GM10847 (cell line): Measurements from ENCODE around the gene DSCAM.

Source experiments
- POLR2A ChIP-seq: IDR thresholded peaks from 2 replicates; pipeline ENCODE4 v1.6.1; 2011; ENCODE audit not compliant: insufficient read length; ENCODE audit errors: extremely low read depth

DSCAM gene

GRCh38 chr21:40210251-40210650 is 636.7 kb downstream of the DSCAM start:
- TF ChIP-seq POLR2A, result no peak

DNA sequence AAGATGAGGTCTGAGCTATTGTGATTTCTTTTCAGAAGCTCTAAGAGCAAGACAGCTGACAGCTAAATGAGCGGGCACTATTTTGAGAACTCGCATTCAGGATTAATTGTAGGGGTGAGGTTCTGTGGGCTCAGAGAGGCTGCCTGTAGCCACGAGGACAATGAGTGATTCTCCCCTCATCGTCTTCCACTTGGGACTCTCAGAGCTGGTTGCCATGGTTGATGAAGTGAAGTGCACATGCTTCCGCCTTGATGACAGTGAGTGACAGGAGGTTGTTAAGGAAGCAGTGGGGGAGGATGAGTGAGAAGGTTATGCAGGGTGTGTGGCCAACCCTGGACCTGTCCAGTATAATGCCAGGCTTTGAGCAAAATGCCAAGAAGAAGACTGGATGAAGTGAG is 638.0 kb downstream of the DSCAM start:
- TF ChIP-seq POLR2A, result no peak

DNA sequence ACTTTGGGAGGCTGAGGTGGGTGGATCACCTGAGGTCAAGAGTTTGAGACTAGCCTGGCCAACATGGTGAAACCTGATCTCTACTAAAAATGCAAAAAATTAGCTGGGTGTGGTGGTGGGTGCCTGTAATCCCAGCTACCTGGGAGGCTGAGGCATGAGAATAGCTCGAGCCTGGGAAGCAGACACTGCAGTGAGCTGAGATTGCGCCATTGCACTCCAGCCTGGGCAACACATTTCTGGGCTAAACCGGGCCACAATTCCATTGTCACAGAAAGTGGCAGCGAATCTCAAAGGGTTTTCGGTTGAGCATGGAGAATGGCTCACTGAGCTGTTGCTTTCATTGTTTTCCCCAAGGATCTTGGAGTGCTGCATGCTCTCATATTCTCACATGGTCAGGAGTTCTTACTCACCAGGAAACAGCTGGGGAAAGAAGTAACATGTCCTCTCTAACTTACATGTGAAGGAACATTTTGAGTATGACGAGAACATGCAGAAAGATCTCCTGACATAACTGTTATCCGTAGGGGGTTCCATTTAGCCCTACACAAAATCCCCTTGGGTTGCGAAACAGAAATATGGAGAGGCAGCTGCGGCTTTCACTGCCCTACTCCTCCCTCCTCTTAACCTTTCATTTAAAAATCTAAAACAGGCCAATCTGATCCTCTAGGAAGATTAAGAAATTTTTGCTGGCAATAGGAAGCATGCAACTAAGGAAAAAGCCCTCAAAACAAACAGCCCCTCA is 638.6 kb downstream of the DSCAM start:
- no peak for TF ChIP-seq POLR2A

DNA sequence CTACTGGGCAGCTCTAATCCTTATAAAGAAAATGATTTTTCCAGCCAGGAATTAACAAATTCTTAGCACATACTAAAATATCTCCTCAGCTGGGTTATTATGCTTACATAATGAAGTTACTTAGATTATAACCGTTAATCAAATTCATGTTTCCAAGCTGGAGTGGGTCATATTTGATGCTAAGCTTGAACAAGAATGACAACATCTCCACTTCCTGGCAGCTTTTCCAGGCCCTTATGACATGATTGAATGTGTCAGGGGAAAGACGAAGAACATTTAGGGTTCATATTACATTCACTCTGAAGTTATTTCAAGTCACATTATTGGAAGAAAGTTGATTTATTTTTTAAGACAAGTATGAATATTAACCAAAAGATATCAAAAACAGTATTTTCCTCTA is 646.0 kb downstream of the DSCAM start:
- no peak for TF ChIP-seq POLR2A

DNA sequence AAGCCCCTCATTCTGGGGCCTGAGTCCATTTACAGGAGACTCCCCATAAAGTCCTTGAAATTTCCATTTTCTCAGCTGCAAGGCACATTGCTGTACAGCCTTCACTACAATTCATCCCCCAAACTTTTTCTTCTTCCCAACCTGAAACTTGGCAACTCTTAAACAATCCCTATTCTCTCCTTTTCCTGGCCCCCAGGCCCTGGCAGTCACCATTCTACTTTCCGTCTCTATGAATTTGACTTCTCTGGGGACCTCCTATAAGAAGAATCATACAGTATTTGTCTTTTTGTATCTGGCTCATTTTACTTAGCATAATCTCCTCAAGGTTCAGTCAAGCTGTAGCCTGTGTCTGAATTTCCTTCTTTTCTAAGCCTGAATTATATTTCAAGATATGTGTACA is 646.8 kb downstream of the DSCAM start:
- TF ChIP-seq POLR2A, result no peak

- TF ChIP-seq POLR2A, result no peak
These were observed 652.6 kb downstream of the DSCAM start for GRCh38 chr21:40194185-40194980.

DNA sequence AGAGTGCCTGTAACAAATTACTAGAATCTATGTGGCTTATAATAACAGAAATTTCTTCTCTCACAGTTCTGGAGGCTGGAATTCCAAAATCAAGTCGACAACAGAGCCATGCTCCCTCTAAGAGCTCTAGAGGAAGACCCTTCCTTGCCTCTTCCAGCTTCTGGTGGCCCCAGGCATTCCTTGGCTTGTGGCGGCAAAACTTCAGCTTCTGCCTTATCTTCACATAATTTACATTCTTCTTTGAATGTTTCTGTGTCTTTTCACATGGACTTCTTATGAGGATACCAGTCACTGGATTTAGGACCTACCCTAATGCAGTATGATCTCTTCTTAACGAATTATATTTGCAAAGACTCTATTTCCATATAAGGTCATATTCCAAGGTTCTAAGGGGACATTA is 655.3 kb downstream of the DSCAM start:
- TF ChIP-seq POLR2A, result no peak

DNA sequence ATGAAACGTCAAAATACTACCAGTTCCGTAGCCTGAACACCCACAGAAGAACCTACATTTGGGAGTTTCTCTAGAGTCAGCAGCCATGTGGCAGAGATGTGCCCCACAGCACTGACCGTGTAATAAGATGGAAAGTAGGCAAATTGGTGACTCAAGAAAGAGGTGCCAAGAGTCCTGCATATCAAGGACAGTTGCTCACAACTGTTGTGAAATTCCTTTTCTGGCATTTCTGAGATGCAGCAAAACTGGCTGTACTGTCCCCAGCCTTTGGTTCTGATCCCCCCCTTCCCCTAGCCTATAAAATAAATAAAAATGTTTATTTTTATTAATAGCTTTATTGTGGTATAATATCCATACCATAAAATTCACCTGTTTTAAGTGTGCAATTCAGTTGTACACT is 655.8 kb downstream of the DSCAM start:
- no peak for TF ChIP-seq POLR2A

DNA sequence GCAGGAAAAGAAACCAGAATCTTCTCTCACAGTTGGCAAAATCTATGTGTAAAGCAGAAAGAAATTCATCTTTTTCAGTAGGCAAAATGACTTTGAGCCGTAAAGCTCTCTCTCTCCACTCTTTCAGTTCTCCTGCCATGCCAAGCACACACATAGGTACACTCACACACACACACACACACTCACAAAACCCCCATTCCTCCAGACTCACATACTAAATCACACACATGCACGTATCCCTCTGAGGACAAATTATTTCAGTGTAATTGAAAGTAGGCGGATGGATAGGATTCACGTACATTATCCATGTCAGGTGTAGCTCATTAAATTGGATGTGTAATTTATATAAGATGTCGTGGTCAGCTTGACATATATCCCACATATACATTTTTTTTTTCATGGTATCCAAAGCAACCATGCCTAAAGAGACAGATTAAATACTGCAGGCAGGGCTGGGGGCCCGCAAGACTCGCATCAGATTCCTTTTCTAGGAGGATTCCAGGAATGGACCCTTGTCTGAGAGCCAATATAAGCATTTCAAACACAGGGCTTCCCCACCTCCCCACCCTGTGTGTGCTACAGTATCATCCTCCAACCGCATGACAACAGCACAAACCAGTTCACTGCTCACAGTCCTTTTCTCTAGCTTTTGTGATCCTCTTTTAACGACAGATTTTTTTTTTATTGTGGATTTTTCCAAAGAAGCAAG is 658.9 kb downstream of the DSCAM start:
- no peak for TF ChIP-seq POLR2A

DNA sequence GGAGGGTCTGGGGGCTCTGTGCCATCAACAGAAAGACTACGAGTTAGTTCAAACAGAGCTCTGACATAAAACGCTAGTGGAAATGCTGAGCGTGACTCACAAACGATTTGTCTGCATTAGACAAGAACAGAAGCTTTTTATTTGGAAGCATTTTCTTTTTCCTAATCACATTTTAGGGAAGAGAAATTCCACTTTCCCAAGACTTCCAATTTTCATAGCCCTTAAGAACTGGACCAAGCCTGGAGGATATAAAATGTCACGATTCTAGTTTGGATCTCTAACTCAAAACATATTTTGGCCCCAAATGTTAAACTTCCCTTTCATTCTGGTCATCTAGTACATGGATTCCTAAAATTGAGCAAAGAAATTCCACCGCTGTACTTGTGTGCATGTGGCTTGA is 659.7 kb downstream of the DSCAM start:
- no peak for TF ChIP-seq POLR2A

DNA sequence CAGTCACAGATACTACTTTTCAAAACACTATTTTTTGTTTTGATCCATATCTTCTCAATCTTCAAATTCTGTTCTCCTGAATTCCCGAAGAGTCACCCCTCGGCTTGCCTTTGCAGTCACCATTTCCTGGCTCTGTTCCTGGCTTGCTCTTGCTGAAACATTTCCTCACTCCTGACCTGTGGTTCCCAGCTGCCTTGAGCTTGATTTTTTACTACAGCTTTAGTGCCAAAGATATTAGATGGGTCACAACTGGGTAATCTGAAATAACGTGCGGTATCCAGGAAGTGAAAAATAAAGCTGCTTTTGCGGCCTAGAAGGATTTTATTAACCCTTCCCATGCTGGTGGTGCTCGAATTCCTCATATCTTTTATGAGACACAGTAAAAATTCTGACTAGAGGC is 660.9 kb downstream of the DSCAM start:
- no peak for TF ChIP-seq POLR2A

- no peak for TF ChIP-seq POLR2A
These were observed 661.8 kb downstream of the DSCAM start for GRCh38 chr21:40185208-40185607.

- TF ChIP-seq POLR2A, result no peak
These were observed 667.8 kb downstream of the DSCAM start for GRCh38 chr21:40179166-40179565.

DNA sequence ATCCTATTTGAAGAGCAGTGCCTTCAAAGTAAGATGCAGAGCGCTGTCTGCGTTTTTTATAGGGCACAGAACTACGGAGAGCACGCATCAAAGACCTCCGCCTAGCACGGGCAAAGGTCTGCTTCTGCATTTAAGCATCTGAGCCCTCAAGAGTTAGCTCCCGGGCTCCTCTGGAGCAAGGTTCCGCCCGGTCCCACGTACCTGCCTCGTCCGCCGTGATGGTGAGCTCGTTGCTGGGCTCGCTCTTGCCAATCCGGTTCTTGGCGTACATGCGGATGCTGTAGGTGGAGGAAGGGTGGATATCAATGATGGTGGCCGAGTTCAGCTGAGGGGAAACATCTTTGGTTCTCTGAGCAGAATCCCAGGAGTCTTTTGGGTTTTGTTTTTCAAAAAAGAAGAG is 668.2 kb downstream of the DSCAM start:
- no peak for TF ChIP-seq POLR2A

GRCh38 chr21:40177979-40178378 is 669.0 kb downstream of the DSCAM start:
- TF ChIP-seq POLR2A, result no peak

DNA sequence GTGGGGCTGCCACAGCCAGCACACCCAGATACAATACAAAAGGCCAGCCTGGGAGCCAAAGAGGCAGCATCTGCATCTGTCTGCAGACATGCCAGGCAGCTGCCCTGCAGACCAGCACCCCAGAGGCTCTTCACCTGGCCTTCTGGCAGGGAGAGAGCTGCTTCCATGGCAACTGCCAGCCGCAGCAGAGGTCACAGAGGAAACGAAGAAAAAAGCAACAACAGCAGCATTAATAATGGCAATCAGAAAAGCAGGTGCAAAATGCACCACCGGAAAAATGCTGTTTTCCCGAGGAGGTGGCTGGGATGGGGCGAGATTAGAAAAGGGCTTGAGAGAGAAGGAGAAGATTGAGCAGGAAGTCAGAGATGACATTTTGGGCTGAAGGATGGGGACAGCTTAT is 670.2 kb downstream of the DSCAM start:
- no peak for TF ChIP-seq POLR2A

- no peak for TF ChIP-seq POLR2A
These were observed 673.1 kb downstream of the DSCAM start for GRCh38 chr21:40173816-40174215.

- no peak for TF ChIP-seq POLR2A
These were observed 677.0 kb downstream of the DSCAM start for GRCh38 chr21:40169971-40170370.
